GM19351 (cell line): Measurements from ENCODE around the gene GLIPR2.
A peak's percentile ranks its signal among the peaks of the same experiment; 100 is the strongest.

Experiments used
- ATAC-seq: cut with Tn5 transposase; IDR thresholded peaks from one replicate; pipeline ENCODE4 v1.9.1; 2021; ENCODE audit warnings: mild to moderate bottlenecking, moderate library complexity; ENCODE audit not compliant: unreplicated experiment

Gene GLIPR2

DNA sequence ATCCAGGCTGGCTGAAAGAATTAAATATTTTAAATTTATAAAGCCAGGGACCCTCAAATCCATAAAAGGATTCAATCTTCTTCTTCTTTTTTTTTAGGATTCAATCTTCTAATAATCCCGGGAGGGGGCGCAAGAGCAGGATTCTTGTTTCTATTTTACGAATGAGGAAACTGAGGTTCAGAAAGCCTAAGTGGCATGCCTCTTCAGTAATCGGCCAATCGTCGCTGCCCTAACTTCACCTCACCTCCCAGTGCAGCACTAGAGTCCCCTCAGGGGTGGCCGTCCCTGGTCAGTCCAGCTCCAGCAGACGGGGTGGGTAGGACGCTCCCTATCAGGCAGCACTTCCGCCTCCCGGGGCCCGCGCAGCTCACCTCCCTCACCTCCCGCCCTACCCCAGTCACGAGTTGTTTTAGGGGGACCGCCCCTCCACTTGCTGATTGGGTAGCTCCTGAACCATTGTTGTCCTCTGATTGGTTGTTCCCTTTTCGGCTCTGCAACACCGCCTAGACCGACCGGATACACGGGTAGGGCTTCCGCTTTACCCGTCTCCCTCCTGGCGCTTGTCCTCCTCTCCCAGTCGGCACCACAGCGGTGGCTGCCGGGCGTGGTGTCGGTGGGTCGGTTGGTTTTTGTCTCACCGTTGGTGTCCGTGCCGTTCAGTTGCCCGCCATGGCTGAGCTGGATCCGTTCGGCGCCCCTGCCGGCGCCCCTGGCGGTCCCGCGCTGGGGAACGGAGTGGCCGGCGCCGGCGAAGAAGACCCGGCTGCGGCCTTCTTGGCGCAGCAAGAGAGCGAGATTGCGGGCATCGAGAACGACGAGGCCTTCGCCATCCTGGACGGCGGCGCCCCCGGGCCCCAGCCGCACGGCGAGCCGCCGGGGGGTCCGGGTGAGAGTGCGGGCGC lies 54.1 kb downstream of the GLIPR2 start, which contains the start of gene CLTA:
Gene CLTA, plus strand, starts transcription at position 534 of the 902 bp plus-strand sequence. Its CDS starts 136 bp downstream, at position 670.
- ATAC-seq: peak; percentile 98

DNA sequence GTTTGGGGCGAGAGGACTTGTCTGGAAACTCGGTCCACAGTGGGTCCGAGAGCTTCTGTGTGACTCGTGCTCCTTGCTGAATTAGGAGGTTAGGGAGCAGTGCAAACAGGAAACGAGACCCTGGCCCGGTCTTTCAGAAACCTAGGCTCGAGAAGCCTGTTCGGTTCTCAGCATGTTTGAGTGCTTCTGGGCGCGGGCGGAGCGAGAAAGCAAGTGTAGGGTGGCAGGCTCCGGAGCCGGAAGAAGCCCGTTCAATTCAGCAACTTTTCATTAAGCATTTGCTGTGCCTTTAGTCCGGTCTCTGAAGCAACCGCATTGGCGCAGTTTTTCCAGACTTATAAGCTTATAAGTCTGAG lies 54.7 kb downstream of the GLIPR2 start:
- ATAC-seq: no peak

DNA sequence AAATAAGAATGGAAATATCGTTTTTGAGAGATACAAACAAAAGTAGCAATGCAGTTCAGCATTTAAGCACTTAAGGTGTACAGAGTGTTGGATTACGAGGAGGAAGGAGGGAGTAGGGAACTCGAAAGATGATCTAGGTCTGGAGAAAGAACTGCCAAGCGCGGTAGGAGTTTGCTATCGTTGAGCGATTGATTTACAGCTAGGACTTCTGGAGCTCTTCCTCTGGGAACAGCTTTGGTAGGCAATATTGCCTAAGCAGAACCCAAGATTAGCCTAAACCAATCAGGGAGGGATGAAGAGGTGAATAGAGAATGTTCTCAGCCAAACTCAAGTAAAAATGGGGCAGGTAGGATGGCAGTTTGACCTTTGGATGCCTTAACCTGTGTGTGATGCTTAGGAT lies 55.2 kb downstream of the GLIPR2 start:
- ATAC-seq: no peak

DNA sequence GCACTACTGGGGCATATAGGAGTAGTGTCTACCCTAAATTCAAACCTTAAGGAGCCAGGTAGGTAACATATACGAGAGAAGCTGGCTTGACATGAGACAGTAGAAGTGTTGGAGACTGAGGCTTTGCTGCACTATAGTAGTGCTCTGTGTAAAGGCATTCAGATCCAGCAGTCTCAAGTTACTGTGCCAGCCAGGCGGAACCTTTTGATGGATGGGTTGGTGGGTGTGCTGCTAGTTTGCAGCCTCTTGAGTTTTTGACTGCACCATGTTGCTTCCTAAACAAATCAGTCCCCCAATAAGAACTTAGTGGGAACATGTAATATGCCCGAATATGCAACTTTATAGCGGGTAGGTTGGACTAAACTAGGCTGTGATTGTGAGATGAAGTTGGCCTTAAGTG lies 55.7 kb downstream of the GLIPR2 start:
- no peak for ATAC-seq

DNA sequence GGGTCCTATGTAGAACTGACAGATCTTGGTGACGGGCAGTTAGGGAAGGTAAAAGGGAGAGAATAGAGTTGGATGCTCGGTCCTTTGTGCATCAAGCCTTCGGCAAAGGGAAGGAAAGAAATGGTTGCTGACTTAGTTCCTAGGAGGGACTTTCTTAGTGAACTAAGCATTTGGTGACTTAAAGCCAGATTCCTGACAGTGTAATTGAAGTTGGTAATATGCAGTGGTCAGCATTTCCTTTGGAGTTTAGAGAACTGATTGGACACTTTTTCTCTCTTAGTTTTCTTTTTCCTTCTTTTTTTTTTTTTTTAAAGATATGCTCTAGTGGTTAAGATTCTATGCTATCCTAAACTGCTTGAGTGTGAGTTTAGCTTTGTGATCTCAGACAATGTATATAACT lies 56.5 kb downstream of the GLIPR2 start:
- no peak for ATAC-seq

DNA sequence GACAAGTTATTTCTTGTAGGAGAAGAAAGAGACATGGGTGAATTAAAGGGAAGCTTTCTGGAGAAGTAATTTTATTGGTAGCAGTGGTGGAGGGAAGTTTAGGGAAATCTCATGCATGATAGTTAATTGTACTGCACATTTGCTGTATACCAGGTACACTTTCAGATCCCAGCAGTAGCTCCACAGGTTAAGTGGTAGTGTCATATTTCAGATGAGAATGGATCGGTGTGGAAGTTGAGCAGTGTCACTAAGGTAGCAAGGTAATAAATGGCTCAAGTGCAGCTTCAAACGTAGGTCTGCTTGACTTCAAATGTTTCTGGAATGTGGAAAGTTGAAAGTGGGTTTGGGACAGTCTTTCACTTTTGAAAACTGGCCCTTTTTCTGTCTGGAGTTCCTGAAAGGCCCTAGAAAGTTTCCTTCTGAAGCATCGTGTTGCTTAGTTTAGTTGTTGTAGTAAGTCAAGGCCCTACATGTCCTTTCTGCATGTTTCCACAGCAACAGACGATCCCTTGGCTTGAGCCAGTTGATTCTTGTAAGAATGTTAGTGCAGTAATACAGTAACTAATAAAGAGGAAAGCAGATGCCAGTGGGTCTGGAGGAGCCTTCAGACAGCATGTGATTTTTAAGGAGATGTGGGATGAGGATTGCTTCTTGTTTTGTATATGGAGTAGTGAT lies 57.9 kb downstream of the GLIPR2 start:
- ATAC-seq: no peak

DNA sequence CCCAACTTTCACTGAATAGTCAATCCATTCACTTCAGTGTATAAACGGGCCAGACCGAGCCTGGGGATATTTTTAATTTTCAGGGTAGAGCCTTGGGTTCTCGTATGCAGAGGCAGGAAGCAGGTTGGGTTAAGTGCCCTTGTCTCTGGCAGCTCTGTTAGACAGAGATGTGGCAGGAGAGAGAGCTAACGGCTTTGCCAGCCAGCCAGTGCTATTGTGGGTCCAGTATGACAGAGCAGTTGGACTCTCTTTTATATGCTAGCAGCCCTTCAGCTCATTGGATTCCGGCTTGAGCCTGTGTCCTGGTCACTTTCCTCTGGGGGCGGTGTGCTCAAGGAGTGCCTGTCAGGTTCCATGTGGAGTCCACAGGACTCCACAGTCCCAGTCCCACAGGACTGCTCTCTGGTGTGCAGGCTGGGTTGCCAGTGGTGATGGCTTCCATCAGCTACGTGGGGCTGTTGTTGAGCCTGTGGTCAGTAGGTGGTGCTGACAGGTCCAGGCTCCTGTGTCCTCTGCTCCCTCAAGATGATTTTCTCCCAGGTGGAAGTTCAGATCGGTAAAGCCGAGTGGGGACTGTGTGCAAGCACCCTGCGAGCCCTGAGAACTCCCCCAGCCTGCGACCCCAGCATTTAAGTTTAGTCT lies 68.5 kb downstream of the GLIPR2 start:
- ATAC-seq: no peak

DNA sequence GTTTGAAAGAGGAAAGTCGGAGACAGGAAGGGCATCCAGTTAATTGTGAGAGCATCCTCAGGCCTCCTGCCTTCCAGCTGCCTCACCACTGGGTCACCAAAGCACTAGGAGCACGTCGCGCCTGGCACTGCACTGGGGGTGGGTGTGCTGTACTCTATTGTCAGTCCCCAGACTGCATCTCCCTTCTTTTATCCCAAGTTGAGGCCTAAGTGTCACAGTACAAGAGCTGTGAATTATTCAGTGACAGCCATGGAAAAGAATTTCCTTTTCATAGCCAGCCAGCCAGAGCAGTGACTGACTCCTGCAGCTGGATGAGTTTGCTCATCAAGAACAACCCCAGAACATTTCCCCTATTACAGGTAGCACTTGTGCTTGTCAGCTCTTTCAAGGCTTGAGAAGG lies 70.5 kb downstream of the GLIPR2 start:
- no peak for ATAC-seq

DNA sequence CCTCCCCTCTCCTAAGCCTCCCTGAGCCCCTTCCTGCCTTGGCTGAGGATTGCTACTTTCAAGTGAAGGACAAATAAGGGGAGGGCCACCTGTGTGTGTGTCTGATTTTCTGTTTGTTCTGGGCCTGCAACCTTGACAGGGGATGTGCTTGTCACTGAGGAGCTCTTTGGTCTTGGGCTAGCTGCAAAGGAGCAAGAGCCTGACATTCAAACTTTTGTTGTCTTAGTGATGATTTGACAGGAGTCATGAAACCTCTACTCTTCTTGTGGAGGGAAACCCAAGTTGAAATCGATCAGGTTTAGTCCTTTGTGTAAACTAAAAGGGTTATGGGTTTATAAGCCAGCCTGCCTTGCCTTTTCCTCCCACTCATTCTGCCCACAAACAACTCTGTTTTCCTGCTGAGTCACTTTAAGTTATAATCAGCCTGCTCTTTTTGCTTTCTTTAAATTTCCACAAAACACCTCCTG lies 71.0 kb downstream of the GLIPR2 start:
- no peak for ATAC-seq

DNA sequence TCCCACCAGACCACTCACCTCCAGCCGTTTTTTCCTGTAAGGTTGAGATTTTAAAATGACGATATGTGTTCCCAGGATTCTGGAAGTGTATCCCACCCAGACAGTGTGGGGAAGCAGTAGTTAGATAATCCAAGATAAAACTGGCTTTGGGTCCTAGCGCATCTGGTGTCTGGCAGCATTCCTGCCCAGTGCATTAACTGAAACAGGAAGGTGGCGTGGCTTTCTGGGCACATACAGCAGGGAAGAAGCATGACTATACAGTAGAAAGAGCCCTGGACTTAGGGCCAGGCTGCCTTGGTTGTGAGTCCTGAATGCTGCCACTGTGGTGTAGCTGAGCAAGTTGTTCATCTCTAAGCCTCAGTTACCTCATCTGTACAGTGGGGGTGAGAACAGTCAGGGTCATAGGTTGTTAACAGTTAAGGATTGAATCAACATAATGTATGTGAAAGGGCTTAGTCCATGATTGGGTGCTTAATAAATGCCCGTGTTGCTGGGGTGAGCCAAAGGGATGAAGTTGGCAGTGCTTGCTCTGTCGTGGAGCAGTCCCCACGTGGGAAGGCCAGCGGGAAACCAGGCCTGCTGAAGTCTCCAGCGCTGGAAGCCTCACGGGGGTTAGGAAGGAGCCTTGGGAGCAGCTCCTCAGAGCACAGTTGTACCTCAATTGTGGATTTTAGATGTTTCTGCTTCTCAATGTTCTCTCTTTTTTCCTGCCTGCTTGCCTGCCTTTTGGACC lies 72.2 kb downstream of the GLIPR2 start:
- ATAC-seq: no peak

DNA sequence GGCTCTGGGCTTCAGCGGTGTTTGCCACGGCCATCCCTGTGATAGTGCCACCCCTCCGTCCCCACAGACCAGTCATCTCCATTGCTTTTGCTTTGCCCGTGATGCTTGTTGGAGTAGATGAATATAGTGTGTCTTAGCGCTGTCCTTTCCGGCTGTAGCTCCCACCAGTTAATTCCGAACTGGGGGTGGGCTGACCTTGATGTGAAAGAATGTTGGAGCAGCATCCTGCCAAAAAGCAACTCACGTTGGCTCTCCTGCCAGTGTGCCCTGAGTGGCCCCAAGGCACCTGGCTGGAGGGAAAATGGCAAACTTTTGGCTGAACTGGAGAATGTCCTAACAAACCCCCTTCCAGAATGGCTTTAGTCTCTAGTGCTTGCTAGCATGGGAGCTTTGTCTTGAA lies 74.2 kb downstream of the GLIPR2 start:
- no peak for ATAC-seq

DNA sequence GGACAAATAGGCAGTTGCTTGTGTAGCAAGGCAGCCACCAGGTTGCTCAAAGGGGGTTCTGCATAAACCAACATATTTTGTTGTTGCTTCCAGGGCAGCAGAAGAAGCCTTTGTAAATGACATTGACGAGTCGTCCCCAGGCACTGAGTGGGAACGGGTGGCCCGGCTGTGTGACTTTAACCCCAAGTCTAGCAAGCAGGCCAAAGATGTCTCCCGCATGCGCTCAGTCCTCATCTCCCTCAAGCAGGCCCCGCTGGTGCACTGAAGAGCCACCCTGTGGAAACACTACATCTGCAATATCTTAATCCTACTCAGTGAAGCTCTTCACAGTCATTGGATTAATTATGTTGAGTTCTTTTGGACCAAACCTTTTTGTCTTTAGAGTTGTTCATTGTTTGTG lies 75.0 kb downstream of the GLIPR2 start:
- ATAC-seq: no peak

DNA sequence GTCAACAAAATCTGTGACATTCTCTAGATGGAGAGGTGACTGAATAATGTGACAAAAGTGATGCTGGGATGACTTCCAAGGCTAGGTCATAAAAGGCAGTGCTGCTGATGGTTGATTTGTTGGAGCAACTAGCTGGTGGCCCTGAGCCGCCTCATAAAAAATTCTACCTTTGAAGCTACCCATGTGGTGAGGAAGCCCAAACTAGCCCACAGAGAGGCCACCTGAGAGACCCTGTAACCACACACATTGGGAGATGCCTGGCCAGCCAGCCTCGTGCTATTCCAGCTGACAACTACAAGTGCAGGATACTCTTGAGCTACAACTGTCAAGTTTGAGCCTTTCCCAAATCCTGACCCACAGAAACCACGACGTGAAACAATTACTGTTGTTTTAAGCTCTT lies 76.9 kb downstream of the GLIPR2 start:
- ATAC-seq: no peak
